Measurements from ENCODE around the gene FOXK1.

DNA sequence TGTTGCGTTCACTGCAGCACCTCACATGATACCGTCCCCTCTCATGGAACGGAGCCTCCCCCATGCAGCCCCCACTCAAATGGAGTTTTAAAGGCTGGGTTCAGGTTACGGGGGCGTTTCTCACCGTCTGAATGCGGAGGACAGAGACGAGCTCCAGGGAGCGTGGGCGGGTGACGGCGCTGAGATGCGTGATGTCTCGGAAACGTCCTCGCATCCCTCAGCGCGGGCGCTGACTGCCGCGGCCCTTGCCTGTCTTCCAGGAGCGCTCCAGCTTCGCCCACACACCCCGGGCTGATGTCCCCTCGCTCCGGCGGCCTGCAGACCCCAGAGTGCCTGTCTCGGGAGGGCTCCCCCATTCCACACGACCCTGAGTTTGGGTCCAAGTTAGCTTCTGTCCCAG, 76.7 kb downstream of the FOXK1 start:
- TF ChIP-seq, protein P1, sequence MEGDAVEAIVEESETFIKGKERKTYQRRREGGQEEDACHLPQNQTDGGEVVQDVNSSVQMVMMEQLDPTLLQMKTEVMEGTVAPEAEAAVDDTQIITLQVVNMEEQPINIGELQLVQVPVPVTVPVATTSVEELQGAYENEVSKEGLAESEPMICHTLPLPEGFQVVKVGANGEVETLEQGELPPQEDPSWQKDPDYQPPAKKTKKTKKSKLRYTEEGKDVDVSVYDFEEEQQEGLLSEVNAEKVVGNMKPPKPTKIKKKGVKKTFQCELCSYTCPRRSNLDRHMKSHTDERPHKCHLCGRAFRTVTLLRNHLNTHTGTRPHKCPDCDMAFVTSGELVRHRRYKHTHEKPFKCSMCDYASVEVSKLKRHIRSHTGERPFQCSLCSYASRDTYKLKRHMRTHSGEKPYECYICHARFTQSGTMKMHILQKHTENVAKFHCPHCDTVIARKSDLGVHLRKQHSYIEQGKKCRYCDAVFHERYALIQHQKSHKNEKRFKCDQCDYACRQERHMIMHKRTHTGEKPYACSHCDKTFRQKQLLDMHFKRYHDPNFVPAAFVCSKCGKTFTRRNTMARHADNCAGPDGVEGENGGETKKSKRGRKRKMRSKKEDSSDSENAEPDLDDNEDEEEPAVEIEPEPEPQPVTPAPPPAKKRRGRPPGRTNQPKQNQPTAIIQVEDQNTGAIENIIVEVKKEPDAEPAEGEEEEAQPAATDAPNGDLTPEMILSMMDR (IDR thresholded peaks at IDR 0.05) = no peak
- TF ChIP-seq POLR2A (IDR thresholded peaks at IDR 0.05) = no peak

Measured in right lobe of liver (tissue), 4 donors.